ENCODE results near the gene FAM156B.
"Not testable (repeated sequence)": the region's sequence is repeated elsewhere in the genome, so short reads cannot be mapped to it uniquely, and the experiment has no call there.

The FAM156B gene, protein sequence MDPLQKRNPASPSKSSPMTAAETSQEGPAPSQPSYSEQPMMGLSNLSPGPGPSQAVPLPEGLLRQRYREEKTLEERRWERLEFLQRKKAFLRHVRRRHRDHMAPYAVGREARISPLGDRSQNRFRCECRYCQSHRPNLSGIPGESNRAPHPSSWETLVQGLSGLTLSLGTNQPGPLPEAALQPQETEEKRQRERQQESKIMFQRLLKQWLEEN

GRCh38 chrX:52896855-52897709 is at the start of gene FAM156B:
Gene FAM156B, plus strand, starts transcription at chrX:52897330. Its CDS starts 9,896 bp downstream, at chrX:52907226.
- not testable (repeated sequence) for DNase-seq

DNA sequence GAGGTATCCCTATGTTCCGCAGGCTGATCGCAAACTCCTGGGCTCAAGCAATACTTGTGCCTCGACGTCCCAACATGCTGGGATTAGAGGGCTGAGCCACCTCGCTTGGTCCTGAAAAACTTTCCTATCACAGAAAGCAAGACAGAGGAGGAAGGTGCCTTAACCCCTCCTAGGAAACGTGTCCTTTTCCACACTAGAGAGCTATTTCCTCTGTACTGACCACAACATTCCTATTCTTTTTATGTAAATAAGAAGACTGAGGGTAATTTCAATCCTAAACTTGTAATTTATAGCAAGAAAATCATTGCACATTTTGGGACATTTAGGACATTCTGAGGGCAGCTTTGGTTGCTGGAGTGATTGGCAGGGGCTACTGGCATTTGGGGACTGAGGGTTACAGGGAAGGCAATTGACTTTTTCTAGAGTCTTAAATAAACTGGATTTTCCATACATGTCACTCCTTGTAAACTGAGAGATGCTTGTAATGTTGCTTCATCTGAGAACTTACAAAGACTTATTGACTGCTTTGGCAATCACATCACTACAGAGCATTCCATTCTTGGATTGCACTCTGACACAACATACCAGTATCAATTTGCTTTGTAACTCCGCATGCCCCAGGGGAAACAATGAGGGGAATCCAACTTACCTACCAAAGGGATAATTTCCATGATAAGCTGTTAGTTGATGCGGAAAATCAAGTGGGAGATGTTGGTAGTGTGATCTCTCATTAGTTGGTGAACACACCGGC is 44.8 kb upstream of the FAM156B start:
- DNase-seq: no peak

DNA sequence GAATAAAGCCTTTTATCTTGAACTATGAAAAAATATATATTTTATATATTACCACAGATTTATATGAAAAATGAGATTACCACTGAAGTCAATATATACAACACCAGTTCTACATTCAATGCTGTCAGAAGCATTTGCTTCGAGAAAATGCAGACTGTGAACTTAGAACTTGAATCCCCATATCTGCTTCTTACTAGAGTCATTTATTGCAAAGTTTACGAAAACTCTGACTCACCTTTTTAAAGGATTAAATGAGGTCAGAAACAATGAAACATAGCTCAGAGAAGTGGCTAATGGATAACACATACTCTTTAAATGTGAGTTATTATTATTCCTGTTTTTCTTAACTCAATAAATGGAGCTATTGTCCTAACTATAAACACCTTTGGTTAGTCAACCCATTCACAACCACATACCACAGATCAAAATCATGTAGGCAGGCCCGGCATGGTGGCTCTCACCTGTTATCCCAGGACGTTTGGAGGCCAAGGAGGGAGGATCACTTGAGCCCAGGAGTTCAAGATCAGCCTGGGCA is 40.1 kb upstream of the FAM156B start:
- DNase-seq: not testable (repeated sequence)

DNA sequence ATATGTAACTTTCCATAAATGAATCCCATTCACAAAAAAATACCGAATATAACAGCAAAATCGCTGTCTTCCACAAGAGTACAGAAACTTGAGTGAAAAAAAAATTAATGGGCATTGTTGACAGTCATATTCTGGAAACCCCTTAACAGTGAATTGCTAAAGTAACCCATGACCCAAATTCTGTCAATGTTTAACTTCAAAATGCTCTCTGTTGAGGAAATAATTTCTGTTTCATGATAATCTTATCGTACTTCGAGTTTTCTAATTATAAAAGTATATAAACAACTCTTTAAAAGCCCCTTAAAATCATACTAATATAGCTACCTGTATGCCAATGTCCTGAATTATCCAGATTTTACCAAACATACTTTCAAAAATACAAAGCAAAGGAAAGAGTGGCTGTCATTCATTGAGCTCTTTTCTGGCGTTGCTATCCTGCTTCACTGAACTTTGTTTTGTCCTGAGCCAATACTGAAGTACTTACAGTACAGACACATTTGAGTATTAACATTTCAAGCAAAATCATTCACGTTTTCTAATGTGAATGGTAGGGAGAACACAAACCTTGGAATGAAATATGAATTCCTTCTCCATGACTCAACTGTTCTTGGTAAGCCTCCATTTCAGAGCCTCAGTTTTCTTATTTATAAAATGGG is 31.7 kb upstream of the FAM156B start:
- DNase-seq: no peak

GRCh38 chrX:52867610-52868348 is 29.4 kb upstream of the FAM156B start, which contains the start of gene XAGE3:
Gene XAGE3, minus strand, starts transcription at chrX:52868083. Its CDS starts 950 bp downstream, at chrX:52867133.
- no peak for DNase-seq

- no peak for DNase-seq
These were observed 27.1 kb upstream of the FAM156B start for GRCh38 chrX:52870046-52870445.

GRCh38 chrX:52873825-52874224 is 23.3 kb upstream of the FAM156B start:
- DNase-seq: not testable (repeated sequence)

DNA sequence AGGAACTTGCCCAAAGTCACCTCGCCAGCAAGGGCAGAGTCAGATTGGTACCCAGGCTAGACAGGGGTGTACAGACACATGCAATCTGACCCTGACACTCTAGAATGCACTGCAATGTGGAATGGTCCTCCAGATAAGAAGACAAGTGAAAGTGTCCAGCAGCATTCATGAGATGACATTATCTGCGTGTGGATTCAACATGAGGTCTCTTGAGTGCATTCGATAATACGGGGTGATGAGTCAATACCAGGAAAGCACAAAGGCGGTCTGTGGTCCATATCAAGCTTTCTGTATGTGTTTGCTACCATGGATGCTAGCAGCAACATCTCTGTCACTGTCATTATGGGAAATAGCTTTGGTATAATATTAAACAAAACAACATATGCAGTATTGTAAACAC is 22.5 kb upstream of the FAM156B start:
- no peak for DNase-seq

DNA sequence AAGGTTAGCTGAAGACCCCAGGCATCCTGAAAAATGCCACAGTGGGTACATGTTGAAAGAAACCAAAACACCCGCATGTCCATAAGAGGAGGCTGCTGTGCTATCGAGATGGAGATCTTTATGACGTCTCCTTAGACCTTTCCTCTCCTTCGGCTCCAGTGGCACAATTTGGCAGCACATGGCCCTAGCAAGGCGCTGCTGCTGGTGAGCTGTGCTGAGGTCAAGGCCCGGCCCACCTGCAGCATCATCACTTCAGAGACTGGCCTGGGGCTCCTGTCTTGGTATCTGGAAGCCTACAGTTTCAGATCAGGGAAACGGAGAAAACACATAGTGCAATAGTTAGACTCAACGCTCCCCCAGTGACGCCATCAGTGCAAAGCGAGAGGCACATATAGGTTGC is 21.7 kb upstream of the FAM156B start:
- DNase-seq: not testable (repeated sequence)

DNA sequence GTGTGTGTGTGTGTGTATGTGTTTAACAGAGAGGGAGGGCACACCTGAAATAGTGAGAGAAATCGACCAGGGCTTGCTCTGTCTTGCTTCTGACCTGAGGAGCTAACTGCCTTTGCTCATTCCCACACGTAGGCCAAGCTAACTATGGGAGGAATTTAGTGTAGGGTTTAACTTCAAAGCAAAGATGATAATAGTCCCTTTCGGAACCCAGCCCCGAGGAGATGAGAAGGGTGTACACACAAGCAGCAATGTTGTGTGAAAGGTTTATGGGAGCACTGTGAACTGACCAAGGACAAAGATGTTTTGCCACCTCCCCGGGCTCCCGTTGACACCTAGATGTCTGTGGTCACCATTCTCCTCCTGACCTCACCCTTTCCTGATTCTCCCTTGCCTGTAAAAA is 20.7 kb upstream of the FAM156B start:
- not testable (repeated sequence) for DNase-seq

DNA sequence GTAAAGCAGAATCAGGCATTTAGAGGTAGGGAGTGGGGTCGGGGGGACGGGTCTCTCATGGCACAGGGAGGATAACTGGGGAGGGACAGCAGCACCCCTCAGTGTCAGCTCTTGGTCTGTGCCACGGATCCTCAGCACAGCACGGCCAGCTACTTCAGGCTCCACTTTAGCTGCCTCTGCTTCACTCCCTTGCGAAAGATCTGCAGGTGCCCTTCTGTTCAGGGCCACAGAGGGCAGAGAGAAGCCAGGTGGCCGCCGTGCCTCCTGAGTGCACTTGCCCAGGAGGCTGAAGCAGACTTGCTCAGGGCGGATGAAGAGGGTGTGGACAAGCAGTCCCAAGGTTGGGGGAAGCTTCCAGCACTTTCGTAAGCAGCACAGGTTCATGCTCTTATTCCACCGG is 9.7 kb upstream of the FAM156B start:
- not testable (repeated sequence) for DNase-seq

DNA sequence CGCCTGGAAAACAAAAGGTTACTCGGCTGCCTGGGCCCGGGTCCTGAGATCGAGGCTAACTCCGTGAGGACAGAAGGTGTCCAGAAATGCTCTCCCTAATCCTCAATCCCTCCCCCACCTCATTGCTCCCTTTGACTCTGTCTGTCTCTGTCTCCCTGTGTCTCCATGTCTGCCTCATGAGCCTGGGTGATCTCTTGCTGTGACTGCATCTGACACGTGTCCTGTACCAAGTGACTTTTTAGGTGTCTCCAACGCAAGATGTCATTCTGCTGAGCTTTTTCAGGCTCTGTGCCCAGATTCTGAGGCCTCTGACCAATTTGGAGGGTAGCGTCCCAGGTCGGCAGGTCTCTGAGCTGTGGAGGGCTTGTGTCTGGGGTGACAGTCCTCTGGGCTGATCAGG is 9.0 kb upstream of the FAM156B start:
- not testable (repeated sequence) for DNase-seq

GRCh38 chrX:52896438-52896837 is 692 bp upstream of the FAM156B start:
- DNase-seq: not testable (repeated sequence)

GRCh38 chrX:52905531-52905930 is 8.4 kb downstream of the FAM156B start:
- not testable (repeated sequence) for DNase-seq

- not testable (repeated sequence) for DNase-seq
These were observed 8.9 kb downstream of the FAM156B start for GRCh38 chrX:52906072-52906471.

- not testable (repeated sequence) for DNase-seq
These were observed 10.0 kb downstream of the FAM156B start for GRCh38 chrX:52907137-52907536.

DNA sequence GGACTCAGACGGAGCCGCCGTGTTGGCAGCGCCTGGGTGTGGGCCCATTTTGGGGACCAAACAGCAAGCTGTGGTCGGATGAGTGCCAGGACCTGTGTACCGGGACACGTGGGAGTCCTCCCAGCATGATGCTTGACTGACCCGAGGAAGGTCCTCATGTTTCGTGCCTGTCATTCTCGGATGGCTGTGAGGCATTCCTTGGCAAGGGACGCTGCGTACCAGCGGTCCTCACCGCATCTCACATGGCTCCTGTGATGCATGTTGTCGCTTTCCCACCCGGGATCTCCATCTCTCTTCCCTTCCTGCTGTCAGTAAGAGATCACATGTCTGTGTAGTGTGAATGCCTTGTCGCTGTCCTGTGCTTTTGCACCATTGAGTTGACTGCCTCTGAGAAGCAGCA is 10.8 kb downstream of the FAM156B start:
- not testable (repeated sequence) for DNase-seq

DNA sequence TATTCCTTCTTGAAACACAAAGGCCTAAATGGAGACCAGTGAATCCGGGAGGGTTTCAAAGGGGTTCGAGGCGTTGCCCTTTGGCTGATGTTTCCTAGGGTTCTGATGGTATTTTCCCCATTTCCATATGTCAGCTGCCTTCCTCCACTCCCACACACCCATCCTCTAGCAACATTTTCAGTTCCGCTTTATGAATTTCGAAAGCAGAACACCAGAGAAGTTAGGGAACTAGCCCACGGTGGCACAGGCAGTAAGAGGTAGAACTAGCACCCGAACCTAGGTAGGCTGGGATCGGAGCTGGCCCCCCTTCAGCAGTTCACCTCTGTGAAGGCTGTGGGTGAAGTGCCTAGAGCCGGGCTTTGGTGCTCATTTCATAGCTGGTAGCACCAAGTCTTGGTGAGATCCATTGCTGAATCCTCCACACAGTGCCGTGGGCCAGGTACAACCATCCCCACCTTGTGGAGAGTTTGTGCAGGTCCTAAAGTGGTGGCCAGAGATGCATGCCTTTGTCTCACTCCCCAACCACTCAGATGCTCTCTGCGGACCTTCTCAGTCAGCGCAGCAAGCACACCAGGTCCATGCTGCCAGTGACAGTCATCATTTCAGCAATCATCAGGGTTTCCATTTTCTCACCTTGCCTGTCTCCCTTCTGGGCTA is 12.3 kb downstream of the FAM156B start:
- not testable (repeated sequence) for DNase-seq

- not testable (repeated sequence) for DNase-seq
These were observed 16.6 kb downstream of the FAM156B start for GRCh38 chrX:52913681-52914080.

- not testable (repeated sequence) for DNase-seq
These were observed 17.6 kb downstream of the FAM156B start for GRCh38 chrX:52914704-52915103.

- no peak for DNase-seq
These were observed 26.7 kb downstream of the FAM156B start for GRCh38 chrX:52923781-52924241.

Measured in eye (tissue), 1 donor.